HG02885 (cell line): ENCODE data around the gene MYPOP.

Experiments
- ATAC-seq: cut with Tn5 transposase; IDR thresholded peaks from one replicate; pipeline ENCODE4 v1.9.1; 2021; ENCODE audit warnings: mild to moderate bottlenecking; ENCODE audit not compliant: unreplicated experiment, poor library complexity

MYPOP gene

GRCh38 chr19:45866400-45867176 lies 35.8 kb downstream of the MYPOP start:
- no peak for ATAC-seq

GRCh38 chr19:45865269-45865948 lies 37.0 kb downstream of the MYPOP start:
- no peak for ATAC-seq

- no peak for ATAC-seq
Measured at GRCh38 chr19:45864629-45865082, 37.8 kb downstream of the MYPOP start.

GRCh38 chr19:45863840-45864628 lies 38.4 kb downstream of the MYPOP start, which contains the start of gene FOXA3:
Gene FOXA3, plus strand, starts transcription at chr19:45864326. Its CDS starts 131 bp downstream, at chr19:45864457.
- ATAC-seq: no peak

GRCh38 chr19:45863335-45863839 lies 39.0 kb downstream of the MYPOP start:
- ATAC-seq: no peak

- ATAC-seq: peak; percentile 94
Measured at GRCh38 chr19:45862564-45863334, 39.7 kb downstream of the MYPOP start, which contains the start of gene SYMPK. Gene SYMPK, minus strand, starts transcription at chr19:45863147. Its CDS starts 8,652 bp downstream, at chr19:45854495.

- ATAC-seq: no peak
Measured at GRCh38 chr19:45862271-45862563, 40.2 kb downstream of the MYPOP start.

- ATAC-seq: no peak
Measured at GRCh38 chr19:45860359-45861259, 41.8 kb downstream of the MYPOP start.

- no peak for ATAC-seq
Measured at GRCh38 chr19:45854167-45854778, 48.1 kb downstream of the MYPOP start.

- ATAC-seq: no peak
Measured at GRCh38 chr19:45852983-45853382, 49.4 kb downstream of the MYPOP start.

GRCh38 chr19:45852145-45852750 lies 50.2 kb downstream of the MYPOP start:
- no peak for ATAC-seq

- no peak for ATAC-seq
Measured at GRCh38 chr19:45848922-45849321, 53.5 kb downstream of the MYPOP start.

GRCh38 chr19:45847663-45848062 lies 54.8 kb downstream of the MYPOP start:
- no peak for ATAC-seq

GRCh38 chr19:45842198-45842597 lies 60.2 kb downstream of the MYPOP start:
- no peak for ATAC-seq
